HG03025 (cell line): ENCODE results near the gene HS3ST6.
"Not testable (repeated sequence)": the region's sequence is repeated elsewhere in the genome, so short reads cannot be mapped to it uniquely, and the experiment has no call there.

ENCODE experiments used
- ATAC-seq: cut with Tn5 transposase; IDR thresholded peaks from one replicate; pipeline ENCODE4 v1.9.1; 2021; ENCODE audit warnings: mild to moderate bottlenecking, moderate library complexity; ENCODE audit not compliant: unreplicated experiment, low FRiP score

Gene HS3ST6

GRCh38 chr16:1929578-1930337 lies 11.5 kb upstream of the HS3ST6 start:
- ATAC-seq, result peak; percentile 60

DNA sequence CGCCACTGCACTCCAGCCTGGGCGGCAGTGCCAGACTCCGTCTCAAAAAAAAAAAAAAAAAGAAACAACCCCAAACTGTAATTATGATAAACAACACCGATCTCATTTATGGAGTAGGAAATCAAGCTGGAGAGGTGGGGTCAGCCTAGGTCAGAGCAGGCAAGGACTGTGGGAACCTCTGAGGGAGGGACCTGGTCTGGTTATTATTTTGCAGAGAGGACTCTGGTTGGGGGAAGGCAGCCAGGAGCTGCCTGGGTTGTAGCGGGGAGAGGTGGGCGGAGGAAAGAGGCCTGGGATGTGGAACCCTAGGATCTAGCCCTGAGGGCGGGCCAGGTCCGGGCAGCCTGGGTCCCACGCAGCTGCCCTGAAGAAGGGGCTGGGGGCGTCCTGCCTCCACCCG lies 10.9 kb upstream of the HS3ST6 start:
- no peak for ATAC-seq

DNA sequence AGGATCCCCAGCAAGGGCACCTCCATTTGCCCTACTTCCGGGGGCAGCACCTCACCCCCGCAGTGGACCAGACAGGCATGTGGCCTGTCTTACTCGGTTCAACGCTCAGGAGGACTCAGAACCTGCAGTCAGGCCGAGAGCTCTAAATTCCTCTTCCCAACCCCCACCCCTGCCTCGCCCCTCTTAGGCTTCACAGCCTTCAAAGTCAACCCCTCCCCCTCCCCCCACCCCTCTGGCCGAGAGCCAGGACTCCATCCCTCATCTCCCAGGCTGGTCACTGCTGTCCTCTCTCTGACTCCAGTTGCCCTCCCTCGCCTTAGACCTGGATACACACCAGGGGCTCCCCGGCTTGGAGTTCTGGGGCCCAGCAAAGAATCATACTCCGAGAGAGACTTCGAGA lies 8.1 kb upstream of the HS3ST6 start:
- ATAC-seq, result no peak

DNA sequence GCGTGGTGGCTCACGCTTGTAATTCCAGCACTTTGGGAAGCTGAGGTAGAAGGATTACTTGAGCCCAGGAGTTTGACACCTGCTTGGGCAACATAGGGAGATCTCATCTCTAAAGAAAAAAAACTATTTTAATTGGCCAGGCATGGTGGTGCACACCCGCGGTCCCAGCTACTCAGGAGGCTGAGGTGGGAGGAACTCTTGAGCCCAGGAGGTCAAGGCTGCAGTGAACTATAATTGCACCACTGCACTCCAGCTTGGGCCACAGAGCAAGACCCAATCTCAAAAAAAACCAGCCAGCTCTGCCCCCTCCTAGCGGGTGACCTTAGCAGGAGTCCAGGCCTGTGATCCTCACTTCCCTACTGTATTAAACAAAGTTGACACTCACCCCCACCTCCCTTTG lies 5.9 kb upstream of the HS3ST6 start:
- no peak for ATAC-seq

GRCh38 chr16:1923299-1924034 lies 5.3 kb upstream of the HS3ST6 start:
- no peak for ATAC-seq

DNA sequence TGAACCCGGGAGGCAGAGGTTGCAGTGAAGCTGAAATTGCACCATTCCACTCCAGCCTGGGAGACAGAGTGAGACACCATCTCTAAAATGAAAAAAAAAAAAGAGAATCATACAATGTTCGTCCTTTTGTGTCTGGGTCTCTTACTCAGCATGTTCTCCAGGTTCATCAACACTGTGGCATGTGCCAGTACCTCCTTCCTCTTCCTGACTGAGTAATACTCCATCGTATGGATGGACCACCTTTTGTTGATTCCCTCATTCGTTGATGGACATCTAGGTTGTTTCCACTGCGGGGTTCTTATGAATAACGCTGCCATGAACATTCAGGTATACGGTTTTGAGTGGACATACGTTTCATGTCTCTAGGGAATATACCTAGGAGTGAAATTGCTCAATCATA lies 4.1 kb upstream of the HS3ST6 start:
- no peak for ATAC-seq

DNA sequence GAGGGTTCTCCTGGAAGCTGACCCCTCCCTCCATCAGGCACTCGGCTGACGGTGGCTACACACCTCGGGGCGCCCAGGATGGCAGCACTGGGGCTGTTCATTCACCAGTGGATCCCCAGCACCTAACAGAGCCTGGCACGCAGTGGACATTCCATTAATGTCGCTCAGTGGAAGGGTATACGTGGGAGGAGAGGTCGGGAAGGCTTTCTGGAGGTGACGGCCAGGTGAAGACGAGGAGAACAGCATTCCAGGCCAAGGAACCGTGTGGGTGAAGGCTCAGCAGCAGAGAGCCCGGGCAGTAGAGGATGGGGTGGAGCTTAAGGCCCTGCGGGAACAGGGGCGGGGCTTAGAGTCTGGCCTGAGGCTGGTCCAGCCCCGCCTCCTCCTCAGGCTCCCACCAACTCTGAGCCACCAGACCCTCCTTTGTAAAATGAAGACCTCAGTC lies 2.5 kb upstream of the HS3ST6 start:
- no peak for ATAC-seq

- ATAC-seq, result not testable (repeated sequence)
Observed at GRCh38 chr16:1920122-1920521, 1.9 kb upstream of the HS3ST6 start.

GRCh38 chr16:1919327-1919998 lies 1.2 kb upstream of the HS3ST6 start:
- no peak for ATAC-seq

GRCh38 chr16:1917665-1918350 lies 407 bp downstream of the HS3ST6 start:
- no peak for ATAC-seq

DNA sequence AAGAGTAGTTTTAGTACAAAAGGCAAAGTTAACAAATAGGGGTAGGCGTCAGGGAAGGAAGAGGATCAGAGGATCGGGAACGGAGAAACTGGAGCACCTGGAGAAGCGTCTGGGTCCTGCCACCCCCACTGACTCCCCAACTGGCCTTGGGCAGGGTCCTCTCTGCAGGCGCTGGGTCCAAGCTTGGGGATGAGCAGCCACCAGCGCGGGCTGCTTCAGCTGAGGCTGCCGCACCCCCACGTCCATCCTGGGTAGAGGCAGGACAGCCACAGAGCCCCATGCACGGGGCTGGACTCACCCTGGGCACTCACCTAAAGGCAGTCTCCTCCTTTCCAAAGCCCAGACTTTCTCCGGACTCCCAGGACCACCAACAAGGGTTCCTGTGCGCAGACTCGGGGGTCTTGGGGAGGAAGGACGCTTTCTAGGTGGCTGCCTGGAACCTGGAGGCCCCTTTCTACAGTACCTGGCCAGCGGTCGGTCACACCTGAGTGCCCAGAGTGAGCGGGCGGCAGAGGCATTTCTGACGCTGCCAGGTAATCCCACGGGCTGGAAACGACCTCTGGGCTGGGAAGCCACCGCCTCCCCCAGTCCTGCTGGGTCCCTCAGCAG lies 1.1 kb downstream of the HS3ST6 start:
- ATAC-seq, result no peak

GRCh38 chr16:1916640-1916990 lies 1.6 kb downstream of the HS3ST6 start:
- no peak for ATAC-seq

DNA sequence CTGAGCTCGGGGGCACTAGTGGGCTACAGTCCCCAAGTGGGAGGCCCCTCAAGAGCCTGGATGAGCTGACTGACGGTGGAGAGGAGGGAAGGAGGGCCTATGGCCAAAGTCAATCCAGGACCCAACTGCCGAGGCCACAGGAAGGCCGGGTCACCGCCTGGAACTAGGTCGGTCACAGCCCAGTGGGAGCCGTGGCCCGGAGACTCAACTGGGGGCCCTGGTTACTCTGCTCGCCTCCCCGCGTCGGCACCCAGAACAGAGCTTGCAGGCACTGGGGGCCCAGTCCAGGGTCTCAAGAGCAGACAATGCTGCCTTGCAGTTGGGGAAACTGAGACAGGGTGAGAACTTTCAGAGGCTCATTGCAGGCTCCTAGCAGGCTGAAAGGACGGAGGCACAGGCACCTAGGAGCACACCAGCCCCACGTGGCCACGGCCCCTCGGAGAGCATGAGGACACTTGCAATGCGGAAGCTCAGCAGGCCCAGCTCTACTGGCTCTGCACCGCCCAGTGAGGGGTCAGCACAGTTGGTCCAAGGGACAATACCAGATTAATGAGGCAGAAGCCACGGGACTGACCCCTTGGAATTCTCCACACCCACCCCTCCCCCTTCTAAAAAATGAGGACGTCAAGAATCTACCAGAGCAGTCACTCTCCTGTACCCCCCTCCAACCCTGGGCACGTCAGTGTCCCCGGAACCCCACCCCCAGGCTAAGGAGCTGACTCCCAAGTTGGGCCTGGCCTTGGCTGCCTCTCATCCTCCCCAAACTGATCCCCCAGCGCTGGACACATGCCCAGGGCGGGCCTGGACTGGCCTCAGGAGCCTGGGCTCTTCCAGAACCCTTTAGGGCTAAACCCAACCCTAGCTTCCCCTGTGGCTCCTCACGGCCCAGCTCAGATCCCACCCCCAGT lies 2.2 kb downstream of the HS3ST6 start:
- ATAC-seq, result no peak

DNA sequence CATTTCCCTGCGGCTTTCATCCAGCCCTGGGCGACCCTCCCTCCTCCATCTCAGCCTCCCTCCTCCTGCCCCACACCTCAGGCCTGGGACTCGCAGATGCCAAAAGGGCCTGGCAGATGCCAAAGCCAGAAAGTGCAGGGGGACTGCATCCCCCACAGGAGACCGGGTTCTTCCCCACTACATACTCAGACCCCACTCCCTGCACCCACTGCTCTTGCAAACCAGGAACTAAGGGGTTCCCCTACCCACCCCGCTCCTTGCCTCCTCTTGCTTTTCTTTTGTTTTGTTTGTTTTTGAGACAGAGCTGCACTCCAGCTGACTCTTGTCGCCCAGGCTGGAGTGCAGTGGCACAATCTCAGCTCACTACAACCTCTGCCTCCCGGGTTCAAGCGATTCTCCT lies 3.2 kb downstream of the HS3ST6 start:
- no peak for ATAC-seq

DNA sequence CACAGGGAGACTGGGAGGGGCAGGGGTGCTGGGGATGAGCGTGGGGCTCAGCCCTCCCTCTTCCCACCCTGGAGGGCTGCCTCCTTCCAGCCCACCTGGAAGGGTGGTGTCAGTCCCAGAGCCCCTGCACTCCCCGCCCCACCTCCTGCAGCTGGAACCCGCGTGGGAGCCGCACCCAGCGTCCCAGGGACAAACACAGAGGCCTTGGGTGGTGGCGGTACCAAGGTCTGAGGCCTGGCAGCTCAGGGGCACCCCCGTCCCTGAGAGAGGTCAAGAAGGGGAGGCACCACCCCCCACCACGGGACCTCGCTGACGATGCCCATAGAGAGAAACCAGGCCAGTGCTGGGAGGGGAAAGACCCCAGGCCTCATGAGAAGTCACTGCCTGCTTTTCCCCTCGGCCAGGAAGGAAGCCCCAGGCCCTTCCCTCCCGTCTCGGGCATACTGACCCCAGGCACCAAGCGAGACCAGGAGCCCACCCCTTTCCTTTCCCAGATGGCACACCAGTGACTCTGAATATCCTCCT lies 4.1 kb downstream of the HS3ST6 start:
- no peak for ATAC-seq

DNA sequence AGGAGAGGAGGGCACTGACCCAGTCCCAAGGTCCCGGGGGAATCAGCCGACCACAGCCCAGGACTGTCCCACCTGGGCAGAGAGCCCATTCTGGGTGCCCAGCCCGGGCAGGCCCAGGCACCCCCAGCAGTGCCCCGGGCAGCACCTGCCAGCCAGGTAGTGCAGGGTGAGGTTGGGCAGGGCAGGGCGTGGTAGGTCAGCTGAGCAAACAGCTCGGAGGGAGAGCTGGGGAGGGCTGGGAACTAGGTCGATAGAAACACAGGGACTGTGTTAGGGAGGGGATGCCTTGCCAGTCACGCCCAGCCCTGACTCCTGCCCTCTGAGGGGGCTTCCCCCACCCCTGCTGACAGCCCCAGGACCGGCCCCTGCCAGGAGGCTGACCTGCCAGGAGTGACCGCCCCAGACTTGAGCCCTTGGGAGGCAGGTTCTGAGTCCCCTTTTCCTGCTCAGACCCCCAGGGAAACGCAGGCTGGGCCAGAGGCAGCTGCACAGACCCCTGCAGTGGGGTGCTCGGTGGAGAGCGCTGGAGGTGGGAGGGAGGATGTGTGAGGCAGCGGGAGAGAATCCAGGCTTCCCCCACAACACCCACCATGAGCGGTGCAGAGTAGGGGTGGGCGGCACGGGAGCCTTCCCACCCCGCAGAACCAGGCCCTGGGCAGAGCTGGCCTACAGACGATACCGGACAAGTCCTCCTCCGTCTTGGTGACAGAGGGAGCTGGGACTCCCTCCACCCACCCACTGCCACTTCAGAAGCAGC lies 4.7 kb downstream of the HS3ST6 start:
- ATAC-seq, result no peak

DNA sequence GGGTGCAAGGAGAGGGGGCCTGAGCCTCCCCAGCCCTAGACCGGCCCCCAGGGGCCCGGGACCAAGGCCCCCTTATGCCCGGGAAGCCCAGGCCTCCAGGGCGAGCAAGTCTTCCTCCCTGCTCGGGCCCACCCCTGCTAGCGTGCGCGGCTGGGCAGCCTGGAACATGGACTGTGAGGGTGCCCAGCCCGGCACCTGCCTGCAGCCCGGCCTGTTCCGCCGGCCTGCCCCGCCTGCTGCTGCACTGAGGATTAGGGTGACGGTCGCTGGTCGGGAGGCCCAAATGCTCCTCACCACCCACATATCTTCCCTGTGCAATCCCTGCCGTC lies 6.0 kb downstream of the HS3ST6 start:
- ATAC-seq, result no peak

DNA sequence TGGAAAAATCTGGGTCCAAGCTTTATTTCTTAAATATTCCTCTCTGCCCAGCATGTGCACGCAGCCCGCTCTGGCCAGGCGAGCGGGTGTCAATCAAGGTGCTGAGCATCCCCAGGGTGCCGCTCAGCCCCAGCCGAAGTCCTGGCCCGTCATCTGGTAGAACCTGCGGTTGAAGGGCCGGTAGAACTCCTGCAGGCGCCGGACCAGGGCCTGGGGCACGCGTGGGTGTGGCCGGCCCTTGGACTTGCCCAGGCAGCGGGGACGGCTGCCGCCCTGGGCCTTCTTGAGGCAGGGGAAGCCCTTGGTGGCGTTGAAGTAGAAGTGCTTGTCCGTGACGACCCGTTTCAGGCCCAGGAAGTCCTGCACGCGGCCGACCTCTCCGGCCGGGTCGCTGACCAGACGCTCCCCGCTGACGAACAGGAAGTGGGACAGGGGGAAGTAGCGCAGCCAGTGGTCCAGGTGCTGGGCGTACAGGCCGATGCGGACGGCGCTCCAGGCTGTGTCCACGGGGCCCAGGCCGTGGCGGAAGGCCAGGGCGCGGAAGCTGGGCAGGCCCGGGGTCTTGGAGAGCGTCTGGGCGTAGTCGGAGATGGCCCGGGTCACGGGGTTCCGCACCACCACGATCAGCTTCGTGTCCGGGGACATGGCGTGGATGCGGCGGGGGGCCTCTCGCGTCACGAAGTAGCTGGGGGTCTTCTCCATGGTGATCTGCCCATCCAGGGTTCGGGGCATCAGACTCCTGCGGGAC lies 6.6 kb downstream of the HS3ST6 start:
- no peak for ATAC-seq
